Activated naive CD4-positive, alpha-beta T cell treated with anti-CD3 and anti-CD28 coated beads, Interleukin-2, amount 10 ng/mL, durations not matched to agents 7 days and 5 days (primary cell): Measurements from ENCODE around the gene AGBL3.
"Not testable (repeated sequence)": the region's sequence is repeated elsewhere in the genome, so short reads cannot be mapped to it uniquely, and the experiment has no call there.

Experiments used
- CTCF ChIA-PET: fragments of 350-600 bp; sonication (Branson Sonifier 250); formaldehyde crosslinking; loops from one replicate; lab custom pipeline; 2021; ENCODE audit warnings: antibody characterized with exemption; lab: Charles Lee
- DNase-seq: peaks from one replicate; pipeline ENCODE4 v3.0.0-alpha.2; 2020
- H3K27ac Mint-ChIP-seq: one replicate; pipeline ENCODE4 v1.8.0; 2021; ENCODE audit warnings: mild to moderate bottlenecking, moderate library complexity, mixed read lengths
- H3K27me3 Mint-ChIP-seq: one replicate; pipeline ENCODE4 v1.8.0; 2021; ENCODE audit warnings: mild to moderate bottlenecking, mixed read lengths
- H3K36me3 Mint-ChIP-seq: one replicate; pipeline ENCODE4 v1.8.0; 2021; ENCODE audit warnings: mixed read lengths
- H3K4me1 Mint-ChIP-seq: one replicate; pipeline ENCODE4 v1.8.0; 2021; ENCODE audit warnings: mixed read lengths
- H3K4me3 Mint-ChIP-seq: one replicate; pipeline ENCODE4 v1.8.0; 2021; ENCODE audit warnings: mild to moderate bottlenecking, moderate library complexity, mixed read lengths
- H3K9me3 Mint-ChIP-seq: one replicate; pipeline ENCODE4 v1.8.0; 2021; ENCODE audit warnings: mixed read lengths

Gene AGBL3

DNA sequence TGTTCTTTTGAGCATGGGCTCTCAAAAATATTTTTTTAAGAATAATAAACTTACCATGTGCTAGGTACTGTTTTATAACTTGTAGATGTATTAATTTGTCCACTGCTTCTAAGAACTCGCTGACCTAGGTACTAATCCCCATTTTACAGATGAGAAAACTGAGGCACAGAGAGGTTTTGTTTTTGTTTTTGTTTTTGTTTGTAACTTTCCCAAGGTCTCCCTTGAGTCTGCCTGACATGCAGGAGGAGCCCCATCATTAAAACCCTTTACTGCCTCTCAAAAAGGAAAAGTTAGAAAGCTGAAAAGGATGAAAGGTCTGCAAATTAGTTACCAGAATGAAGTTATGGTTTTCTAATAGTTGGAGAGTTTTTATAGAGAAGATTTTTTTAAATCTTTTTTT lies 38.5 kb upstream of the AGBL3 start:
- H3K4me1 Mint-ChIP-seq = peaks cover 17% of the 10 kb centered on the region
- H3K27ac Mint-ChIP-seq = no peak overlapping the region
- no peaks in the 10 kb centered on the region for H3K27me3 Mint-ChIP-seq
- H3K9me3 Mint-ChIP-seq = no peaks in the 10 kb centered on the region
- no peak overlapping the region for H3K4me3 Mint-ChIP-seq
- H3K36me3 Mint-ChIP-seq = no peaks in the 10 kb centered on the region
- CTCF ChIA-PET = no interaction called here
- DNase-seq = no peak

DNA sequence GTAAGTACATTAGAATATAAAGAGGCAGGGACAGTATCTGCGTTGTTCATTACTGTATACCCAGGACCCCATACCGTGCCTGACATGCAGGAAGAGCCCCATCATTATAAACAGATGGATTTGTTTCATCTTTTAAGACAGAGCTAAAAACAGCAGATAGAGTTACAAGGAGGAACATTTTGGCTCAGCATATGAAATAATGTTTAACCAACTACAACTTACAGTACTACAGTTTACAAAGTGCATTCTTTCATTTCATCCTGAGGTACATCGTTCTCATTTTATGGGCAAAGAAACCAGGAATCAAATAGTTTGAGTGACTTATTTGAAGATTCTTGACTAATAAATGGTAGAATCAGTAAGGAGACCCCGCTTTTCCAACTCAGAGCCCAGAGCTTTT lies 38.1 kb upstream of the AGBL3 start:
- CTCF ChIA-PET = no interaction called here
- Mint-ChIP-seq H3K4me3 (no peak overlapping the region), H3K4me1 (peaks cover 17% of the 10 kb centered on the region), H3K9me3 (no peaks in the 10 kb centered on the region), H3K27me3 (no peaks in the 10 kb centered on the region), H3K27ac (no peak overlapping the region), H3K36me3 (no peaks in the 10 kb centered on the region)
- DNase-seq = no peak

DNA sequence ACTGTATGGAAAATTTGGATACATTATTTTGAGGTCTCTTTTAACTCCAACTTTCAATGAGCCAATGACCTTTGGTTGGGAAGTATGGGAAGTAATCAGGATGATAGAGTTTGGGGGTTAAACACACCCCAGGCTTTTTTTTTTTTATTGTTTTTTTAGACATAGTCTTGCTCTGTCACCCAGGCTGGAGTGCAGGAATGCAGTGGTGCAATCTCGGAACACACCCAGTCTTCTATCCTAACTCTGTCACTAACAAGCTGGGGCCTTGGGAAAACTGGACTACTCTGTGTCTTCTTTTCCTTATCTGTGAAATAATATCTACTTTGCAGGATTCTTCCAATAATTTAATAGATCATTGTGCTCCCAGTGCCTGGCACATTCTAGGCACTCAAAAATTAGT lies 37.6 kb upstream of the AGBL3 start:
- CTCF ChIA-PET = no interaction called here
- no peak overlapping the region for H3K27ac Mint-ChIP-seq
- H3K9me3 Mint-ChIP-seq = no peaks in the 10 kb centered on the region

DNA sequence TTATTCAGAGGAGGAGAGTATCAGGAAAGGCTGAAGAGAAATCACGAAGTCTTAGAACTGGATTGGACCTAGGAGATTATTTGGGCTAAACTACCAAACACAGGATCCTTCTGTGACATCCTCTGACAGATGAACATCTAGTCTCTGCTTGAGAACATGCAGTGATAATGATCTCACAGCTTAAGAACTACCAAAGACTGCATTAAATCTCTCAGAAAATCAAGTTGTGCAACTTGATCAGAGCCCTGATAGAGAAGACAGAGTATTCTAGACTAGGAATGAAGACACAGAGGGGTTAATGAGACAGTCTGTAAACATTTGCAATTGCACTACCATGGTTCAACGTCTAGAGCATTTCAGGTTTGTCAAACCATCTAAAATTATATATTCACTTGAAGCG lies 37.1 kb upstream of the AGBL3 start:
- no peaks in the 10 kb centered on the region for H3K9me3 Mint-ChIP-seq
- CTCF ChIA-PET = no interaction called here
- no peaks in the 10 kb centered on the region for H3K36me3 Mint-ChIP-seq
- peaks cover 15% of the 10 kb centered on the region for H3K4me1 Mint-ChIP-seq
- no peak overlapping the region for H3K27ac Mint-ChIP-seq
- H3K4me3 Mint-ChIP-seq = no peak overlapping the region
- no peaks in the 10 kb centered on the region for H3K27me3 Mint-ChIP-seq
- DNase-seq = no peak

More for the DNA sequence above, 37.6 kb upstream of the AGBL3 start:
- no peaks in the 10 kb centered on the region for H3K36me3 Mint-ChIP-seq
- H3K4me3 Mint-ChIP-seq = no peak overlapping the region
- H3K4me1 Mint-ChIP-seq = peaks cover 17% of the 10 kb centered on the region
- no peak for DNase-seq
- H3K27me3 Mint-ChIP-seq = no peaks in the 10 kb centered on the region

DNA sequence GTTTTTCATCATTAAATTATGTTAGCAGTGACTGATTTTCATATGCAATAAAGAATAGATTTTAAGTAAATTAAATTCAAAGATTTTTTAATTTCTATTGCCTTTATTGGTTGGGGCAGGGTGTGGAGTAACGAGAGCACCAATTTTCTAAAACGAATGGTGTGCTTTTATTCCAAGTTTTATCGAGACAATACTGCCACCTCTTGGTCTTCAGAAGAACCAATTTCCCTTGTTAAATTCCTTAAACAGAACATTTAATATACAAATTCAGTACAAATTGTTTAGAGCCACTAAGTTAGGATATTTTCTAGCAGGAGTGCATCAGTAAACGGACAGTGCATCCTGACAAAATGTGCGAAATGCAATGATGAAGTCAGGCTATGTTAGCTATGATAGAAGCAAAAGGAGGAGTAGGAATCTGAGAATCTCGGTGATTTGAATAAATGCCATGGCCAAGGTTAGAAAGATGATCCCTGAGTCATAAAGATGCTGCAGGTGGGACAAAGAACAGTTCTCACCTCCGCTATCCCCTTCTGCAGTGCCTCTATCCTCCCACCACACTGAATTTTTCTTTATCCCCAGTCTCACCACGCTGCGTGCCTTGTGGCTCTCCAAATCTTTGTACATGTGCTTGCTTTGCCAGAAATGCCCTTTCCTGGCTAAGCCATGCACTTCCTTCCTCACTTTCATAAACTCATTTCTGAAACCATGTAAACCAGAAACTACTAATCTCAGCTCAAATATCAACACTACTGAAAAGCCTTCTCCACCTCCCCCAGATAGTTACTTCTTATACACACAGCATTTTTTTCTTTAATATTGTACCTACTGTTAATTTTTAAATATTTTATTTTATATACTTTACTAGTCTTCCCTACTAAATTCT lies 31.9 kb upstream of the AGBL3 start:
- H3K9me3 Mint-ChIP-seq = no peaks in the 10 kb centered on the region
- no peak overlapping the region for H3K4me3 Mint-ChIP-seq
- peaks cover 2% of the 10 kb centered on the region for H3K4me1 Mint-ChIP-seq
- H3K36me3 Mint-ChIP-seq = no peaks in the 10 kb centered on the region
- no peak for DNase-seq
- H3K27me3 Mint-ChIP-seq = no peaks in the 10 kb centered on the region
- no peak overlapping the region for H3K27ac Mint-ChIP-seq
- CTCF ChIA-PET = interaction anchor here (0.7 to 2.3 kb wide), 10 partner anchors 16 to 440 kb away, joined by 3 to 16 read pairs (median 4); partner anchors contain the start of gene CYREN

DNA sequence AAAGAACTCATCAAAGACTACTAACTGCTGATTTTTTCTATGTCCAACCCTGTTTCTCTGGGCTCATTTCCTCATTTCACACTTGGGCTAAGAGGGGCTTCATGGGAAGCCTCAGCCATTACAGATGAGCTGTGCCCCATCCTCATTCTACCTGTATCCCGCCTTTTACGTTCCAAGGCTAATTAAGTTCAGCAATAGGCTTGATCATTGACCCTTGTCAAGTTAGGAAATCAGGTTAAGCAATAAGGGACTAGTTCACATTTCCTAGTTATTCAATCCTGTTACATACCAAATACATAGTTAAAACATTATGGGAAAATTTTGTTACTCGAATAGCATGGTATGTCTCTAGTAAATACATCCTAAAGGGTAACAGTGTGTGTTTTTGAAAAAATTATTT lies 29.3 kb upstream of the AGBL3 start:
- Mint-ChIP-seq H3K9me3 (no peaks in the 10 kb centered on the region), H3K4me3 (no peak overlapping the region), H3K36me3 (no peaks in the 10 kb centered on the region), H3K4me1 (peaks cover 2% of the 10 kb centered on the region), H3K27me3 (no peaks in the 10 kb centered on the region), H3K27ac (no peak overlapping the region)
- DNase-seq = no peak
- CTCF ChIA-PET = no interaction called here

DNA sequence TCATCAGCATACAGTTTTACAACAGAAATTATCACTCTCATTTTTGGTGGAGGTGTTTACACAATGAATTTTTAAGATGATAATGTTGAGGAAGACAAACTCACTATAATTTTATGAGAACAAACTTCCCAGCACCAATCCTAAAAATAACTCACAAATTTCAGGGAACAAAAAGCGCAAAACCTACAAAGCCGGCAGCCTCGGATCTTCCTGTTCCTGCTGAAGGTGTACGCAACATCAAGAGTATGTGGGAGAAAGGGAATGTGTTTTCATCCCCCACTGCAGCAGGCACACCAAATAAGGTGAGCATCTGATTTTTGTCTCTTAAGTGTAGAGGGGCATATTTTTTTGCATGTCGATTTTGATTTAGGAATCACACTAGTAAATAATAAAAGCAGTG lies 26.5 kb upstream of the AGBL3 start:
- H3K36me3 Mint-ChIP-seq = no peaks in the 10 kb centered on the region
- no peak overlapping the region for H3K27ac Mint-ChIP-seq
- peaks cover 5% of the 10 kb centered on the region for H3K27me3 Mint-ChIP-seq
- H3K4me1 Mint-ChIP-seq = no peaks in the 10 kb centered on the region
- CTCF ChIA-PET = interaction anchor here (1.6 kb wide), 1 partner anchor 269 kb away, joined by 4 read pairs; no protein-coding TSS in a partner anchor
- H3K9me3 Mint-ChIP-seq = no peaks in the 10 kb centered on the region
- DNase-seq = no peak
- H3K4me3 Mint-ChIP-seq = no peak overlapping the region

DNA sequence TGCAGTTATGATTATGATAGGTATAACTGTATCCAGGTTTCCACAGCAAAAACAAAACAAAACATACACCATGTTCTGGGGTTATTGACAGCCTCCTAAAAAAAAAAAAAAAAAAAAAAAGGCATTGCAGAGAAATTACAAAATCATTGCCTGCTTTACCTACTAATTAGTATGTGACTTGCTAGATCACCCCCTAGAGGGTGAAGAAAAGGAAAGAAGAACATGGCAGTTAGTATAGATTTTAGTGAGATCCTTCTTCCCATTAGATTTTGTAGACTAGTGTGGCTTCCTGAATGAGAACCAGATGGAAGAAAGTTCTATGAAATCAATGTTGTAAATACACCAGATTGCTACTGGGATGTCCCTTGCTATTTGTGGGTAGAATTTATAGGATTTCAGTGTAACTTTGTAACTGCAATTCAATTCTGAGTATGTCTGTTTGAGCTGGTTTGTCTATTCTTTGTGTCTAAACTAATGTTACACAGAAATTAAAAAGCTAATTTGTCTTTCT lies 24.0 kb upstream of the AGBL3 start:
- Mint-ChIP-seq H3K27me3 (peaks cover 8% of the 10 kb centered on the region), H3K4me1 (no peaks in the 10 kb centered on the region), H3K4me3 (no peak overlapping the region), H3K36me3 (no peaks in the 10 kb centered on the region), H3K9me3 (no peaks in the 10 kb centered on the region), H3K27ac (no peak overlapping the region)
- no peak for DNase-seq
- CTCF ChIA-PET = interaction anchor here (0.8 kb wide), 1 partner anchor 209 kb away, joined by 3 read pairs; no protein-coding TSS in a partner anchor

DNA sequence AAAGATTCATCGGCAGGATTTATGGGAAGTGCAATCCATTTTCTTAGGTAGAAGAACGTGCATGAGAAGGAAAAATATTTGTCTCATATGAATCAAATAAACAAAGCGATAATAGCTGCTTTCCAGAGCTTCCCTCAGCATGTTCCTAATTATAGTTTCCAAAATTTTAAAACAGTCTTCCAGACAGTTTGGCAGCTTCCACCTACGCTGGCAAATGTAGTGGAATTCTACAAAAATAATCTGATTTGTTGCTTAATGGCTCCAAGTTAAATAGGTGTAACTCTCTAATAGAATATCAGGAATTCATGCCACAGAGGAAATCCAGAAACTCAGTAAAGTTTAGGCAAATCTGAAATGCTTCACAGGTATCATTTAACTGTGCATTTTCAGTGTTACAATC lies 23.3 kb upstream of the AGBL3 start:
- Mint-ChIP-seq H3K9me3 (no peaks in the 10 kb centered on the region), H3K4me3 (no peak overlapping the region), H3K27me3 (peaks cover 8% of the 10 kb centered on the region), H3K4me1 (no peaks in the 10 kb centered on the region), H3K27ac (no peak overlapping the region), H3K36me3 (no peaks in the 10 kb centered on the region)
- CTCF ChIA-PET = interaction anchor here (0.8 kb wide), 1 partner anchor 208 kb away, joined by 3 read pairs; no protein-coding TSS in a partner anchor
- DNase-seq = no peak

DNA sequence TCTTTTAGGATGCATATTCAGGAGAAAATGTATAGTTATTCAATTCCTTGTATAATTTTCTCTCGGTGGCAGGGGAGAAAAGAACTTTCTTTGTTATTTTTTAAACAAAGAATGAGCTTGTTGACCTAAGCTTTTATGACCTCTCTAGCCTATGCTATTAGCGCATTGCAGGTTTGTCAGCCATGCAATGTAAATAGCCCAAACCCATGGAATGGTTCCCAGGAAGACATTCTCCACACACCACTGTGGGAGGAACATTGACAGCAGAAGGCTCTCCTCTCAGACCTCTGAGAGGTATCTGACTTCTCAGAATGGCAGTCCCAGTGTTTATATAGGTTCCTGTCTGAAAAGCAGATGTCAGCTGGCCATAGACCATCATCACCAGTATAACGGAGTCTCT lies 19.6 kb upstream of the AGBL3 start:
- no peak overlapping the region for H3K4me3 Mint-ChIP-seq
- no peak overlapping the region for H3K27ac Mint-ChIP-seq
- CTCF ChIA-PET = interaction anchor here (0.9 kb wide), 1 partner anchor 242 kb away, joined by 3 read pairs; no protein-coding TSS in a partner anchor
- H3K36me3 Mint-ChIP-seq = no peaks in the 10 kb centered on the region
- no peaks in the 10 kb centered on the region for H3K9me3 Mint-ChIP-seq
- DNase-seq = no peak
- H3K4me1 Mint-ChIP-seq = no peaks in the 10 kb centered on the region
- H3K27me3 Mint-ChIP-seq = peaks cover 12% of the 10 kb centered on the region

DNA sequence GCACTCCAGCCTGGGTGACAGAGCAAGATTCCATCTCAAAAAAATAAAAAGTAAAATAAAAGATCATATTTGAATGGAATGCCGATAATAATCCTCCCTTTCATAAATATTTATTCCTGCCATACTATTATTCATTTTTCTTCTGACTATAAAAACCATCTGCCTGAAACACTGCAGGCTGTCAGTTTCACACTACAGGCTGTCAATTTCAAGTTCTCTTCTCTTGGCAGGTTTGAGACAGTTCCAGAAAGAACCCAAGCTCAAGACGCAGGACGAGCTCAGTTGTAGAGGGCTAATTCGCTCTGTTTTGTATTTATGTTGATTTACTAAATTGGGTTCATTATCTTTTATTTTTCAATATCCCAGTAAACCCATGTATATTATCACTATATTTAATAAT lies 18.2 kb upstream of the AGBL3 start:
- CTCF ChIA-PET = no interaction called here
- peaks cover 12% of the 10 kb centered on the region for H3K27me3 Mint-ChIP-seq
- H3K4me3 Mint-ChIP-seq = no peak overlapping the region
- no peak overlapping the region for H3K27ac Mint-ChIP-seq
- no peaks in the 10 kb centered on the region for H3K36me3 Mint-ChIP-seq
- no peak for DNase-seq
- no peaks in the 10 kb centered on the region for H3K9me3 Mint-ChIP-seq
- no peaks in the 10 kb centered on the region for H3K4me1 Mint-ChIP-seq

DNA sequence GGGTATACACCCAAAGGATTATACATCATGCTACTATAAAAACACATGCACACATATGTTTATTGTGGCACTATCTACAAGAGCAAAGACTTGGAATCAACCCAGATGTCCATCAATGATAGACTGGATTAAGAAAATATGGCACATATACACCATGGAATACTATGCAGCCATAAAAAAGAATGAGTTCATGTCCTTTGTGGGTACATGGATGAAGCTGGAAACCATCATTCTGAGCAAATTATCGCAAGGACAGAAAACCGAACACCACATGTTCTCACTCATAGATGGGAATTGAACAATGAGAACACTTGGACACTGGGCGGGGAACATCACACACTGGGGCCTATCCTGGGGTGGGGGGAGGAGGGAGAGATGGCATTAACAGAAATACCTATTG lies 4.7 kb upstream of the AGBL3 start:
- H3K27ac Mint-ChIP-seq, CTCF ChIA-PET, H3K27me3 Mint-ChIP-seq, H3K36me3 Mint-ChIP-seq, H3K9me3 Mint-ChIP-seq, DNase-seq, H3K4me3 Mint-ChIP-seq: not testable (repeated sequence)
- peaks cover 13% of the 10 kb centered on the region for H3K4me1 Mint-ChIP-seq

DNA sequence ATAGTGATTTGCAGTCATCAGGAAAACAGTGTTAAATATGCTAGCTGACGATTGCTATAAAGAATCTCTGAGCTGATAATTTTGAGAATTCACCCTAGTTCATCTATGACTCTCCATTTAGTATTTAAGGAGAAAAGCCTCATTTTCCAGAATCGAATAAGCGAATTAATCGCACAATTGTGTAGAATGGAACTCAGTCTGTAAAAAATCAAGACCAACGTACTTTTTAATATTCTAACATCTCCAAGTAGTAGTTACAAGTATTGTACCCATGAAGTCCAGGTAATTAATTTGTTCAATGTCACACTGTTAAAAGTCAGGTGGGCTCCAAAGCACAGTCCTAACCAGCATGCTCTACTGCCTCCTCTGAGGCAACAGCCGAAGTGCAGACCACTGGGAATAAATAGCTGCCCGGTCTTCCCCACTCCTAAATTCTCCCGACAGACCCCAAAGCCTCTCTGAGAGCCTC lies 380 bp upstream of the AGBL3 start:
- H3K36me3 Mint-ChIP-seq = peaks cover 12% of the 10 kb centered on the region
- CTCF ChIA-PET = interaction anchor here (0.8 to 3.7 kb wide), 13 partner anchors 10 to 349 kb away, joined by 3 to 36 read pairs (median 5); partner anchors contain the start of genes CYREN and TMEM140
- peaks cover 35% of the 10 kb centered on the region for H3K4me1 Mint-ChIP-seq
- no peak for DNase-seq
- H3K27me3 Mint-ChIP-seq = peaks cover 5% of the 10 kb centered on the region
- peak overlapping the region; percentile 95 for H3K4me3 Mint-ChIP-seq
- peak overlapping the region; percentile 90 for H3K27ac Mint-ChIP-seq
- H3K9me3 Mint-ChIP-seq = no peaks in the 10 kb centered on the region

DNA sequence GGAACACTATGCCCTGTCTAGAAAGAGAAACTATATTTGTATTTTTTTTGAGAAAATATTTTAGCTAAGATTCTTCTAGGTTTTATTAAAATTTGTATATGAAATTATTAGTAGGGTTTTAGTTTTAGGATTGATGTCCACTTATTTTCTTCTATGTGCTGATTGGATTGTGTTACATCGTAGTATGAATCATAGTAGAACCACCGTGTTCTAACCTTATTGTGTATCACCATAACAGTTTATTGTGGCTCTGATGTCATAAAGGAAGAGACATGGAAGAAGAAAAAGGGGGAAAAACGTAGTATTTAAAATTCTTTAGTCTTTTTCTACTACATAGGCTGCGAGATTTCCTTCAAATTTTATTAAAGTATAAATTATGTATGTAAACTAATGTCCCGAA lies 1.9 kb downstream of the AGBL3 start:
- H3K4me3 Mint-ChIP-seq = no peak overlapping the region
- H3K27me3 Mint-ChIP-seq = peaks cover 5% of the 10 kb centered on the region
- CTCF ChIA-PET = interaction anchor here (1.4 to 3.7 kb wide), 3 partner anchors 159 to 223 kb away, joined by 3 to 36 read pairs (median 5); partner anchors contain the start of genes CYREN, TMEM140 and WDR91
- no peak overlapping the region for H3K27ac Mint-ChIP-seq
- H3K36me3 Mint-ChIP-seq = peaks cover 23% of the 10 kb centered on the region
- DNase-seq = no peak
- no peaks in the 10 kb centered on the region for H3K9me3 Mint-ChIP-seq
- peaks cover 49% of the 10 kb centered on the region for H3K4me1 Mint-ChIP-seq
